BE2C (cell line): ENCODE results near the gene ECHDC3.

Experiments used
- DNase-seq: peaks from one replicate; pipeline ENCODE4 v3.0.0-alpha.2; 2020
- H3K27me3 ChIP-seq: fragments of 250-450 bp; sonication (Bioruptor Pico); 2 replicates; pipeline ENCODE4 v1.5.1; 2020; ENCODE audit warnings: mild to moderate bottlenecking
- H3K36me3 ChIP-seq: fragments of 250-450 bp; sonication (Bioruptor Pico); 2 replicates; pipeline ENCODE4 v1.5.1; 2020; ENCODE audit warnings: mild to moderate bottlenecking
- H3K4me1 ChIP-seq: fragments of 250-450 bp; sonication (Bioruptor Pico); 2 replicates; pipeline ENCODE4 v1.5.1; 2020
- H3K4me3 ChIP-seq: 2 replicates; pipeline ENCODE4 v1.5.1; 2011; ENCODE audit warnings: low read depth, low read length
- H3K9me3 ChIP-seq: fragments of 250-450 bp; sonication (Bioruptor Pico); 2 replicates; pipeline ENCODE4 v1.5.1; 2020
- CTCF ChIP-seq: IDR thresholded peaks from 2 replicates; pipeline ENCODE4 v1.5.1; 2012; ENCODE audit warnings: mild to moderate bottlenecking, low read depth, low read length

ECHDC3 gene

GRCh38 chr10:11789956-11790355, 47.8 kb downstream of the ECHDC3 start:
- H3K4me1 ChIP-seq = no peaks in the 10 kb centered on the region
- no peak overlapping the region for H3K4me3 ChIP-seq
- H3K27me3 ChIP-seq = no peaks in the 10 kb centered on the region; the same call in 1 of the 2 replicates
- DNase-seq = no peak
- no peaks in the 10 kb centered on the region for H3K9me3 ChIP-seq
- TF ChIP-seq CTCF = no peak
- H3K36me3 ChIP-seq = no peaks in the 10 kb centered on the region

GRCh38 chr10:11793762-11794479, 51.7 kb downstream of the ECHDC3 start:
- Histone ChIP-seq H3K27me3 (no peaks in the 10 kb centered on the region; the same call in 1 of the 2 replicates), H3K4me3 (no peak overlapping the region), H3K4me1 (no peaks in the 10 kb centered on the region; the same call in 1 of the 2 replicates), H3K36me3 (no peaks in the 10 kb centered on the region), H3K9me3 (no peaks in the 10 kb centered on the region)
- no peak for DNase-seq
- no peak for TF ChIP-seq CTCF

GRCh38 chr10:11794566-11794965, 52.4 kb downstream of the ECHDC3 start:
- no peak for TF ChIP-seq CTCF
- Histone ChIP-seq H3K4me1 (no peaks in the 10 kb centered on the region; the same call in 1 of the 2 replicates), H3K36me3 (no peaks in the 10 kb centered on the region), H3K9me3 (no peaks in the 10 kb centered on the region), H3K4me3 (no peak overlapping the region), H3K27me3 (no peaks in the 10 kb centered on the region; the same call in 1 of the 2 replicates)
- no peak for DNase-seq

GRCh38 chr10:11795101-11795920, 53.1 kb downstream of the ECHDC3 start:
- Histone ChIP-seq H3K36me3 (no peaks in the 10 kb centered on the region), H3K4me3 (no peak overlapping the region), H3K27me3 (no peaks in the 10 kb centered on the region; the same call in 1 of the 2 replicates), H3K4me1 (no peaks in the 10 kb centered on the region; the same call in 1 of the 2 replicates), H3K9me3 (no peaks in the 10 kb centered on the region)
- no peak for TF ChIP-seq CTCF
- DNase-seq = no peak

GRCh38 chr10:11796474-11796873, 54.3 kb downstream of the ECHDC3 start:
- Histone ChIP-seq H3K27me3 (no peaks in the 10 kb centered on the region), H3K36me3 (no peaks in the 10 kb centered on the region), H3K4me3 (no peak overlapping the region), H3K9me3 (no peaks in the 10 kb centered on the region), H3K4me1 (no peaks in the 10 kb centered on the region; the same call in 1 of the 2 replicates)
- no peak for DNase-seq
- TF ChIP-seq CTCF = no peak
